ENCODE measurements around the gene TSPAN9.

TSPAN9 gene

GRCh38 chr12:3150308-3150670 is 73.1 kb downstream of the TSPAN9 start:
- DNase-seq = peak in 1 of 10 donors; percentile 5
- intact Hi-C loops (cut with DNase I) = no loop called here

GRCh38 chr12:3150931-3151835 is 74.0 kb downstream of the TSPAN9 start:
- intact Hi-C loops (cut with DNase I) = no loop called here
- DNase-seq = peak in 2 of 10 donors; percentile 54 to 70

- intact Hi-C loops (cut with DNase I) = no loop called here
These were observed 74.9 kb downstream of the TSPAN9 start for GRCh38 chr12:3152011-3152511.

GRCh38 chr12:3152892-3153291 is 75.7 kb downstream of the TSPAN9 start:
- intact Hi-C loops (cut with DNase I) = no loop called here
- DNase-seq = peak in 2 of 10 donors; percentile 43 to 52

More at GRCh38 chr12:3152011-3152511, 74.9 kb downstream of the TSPAN9 start:
- peak in 2 of 10 donors; percentile 66 to 81 for DNase-seq

GRCh38 chr12:3154006-3154405 is 76.8 kb downstream of the TSPAN9 start:
- no peak for DNase-seq

GRCh38 chr12:3155702-3156370 is 78.7 kb downstream of the TSPAN9 start:
- intact Hi-C loops (cut with DNase I) = no loop called here
- peak in 2 of 10 donors; percentile 41 to 56 for DNase-seq

More at GRCh38 chr12:3154006-3154405, 76.8 kb downstream of the TSPAN9 start:
- intact Hi-C loops (cut with DNase I) = no loop called here

GRCh38 chr12:3157581-3158323 is 80.6 kb downstream of the TSPAN9 start:
- DNase-seq = peak in 1 of 10 donors; percentile 57
- intact Hi-C loops (cut with DNase I) = no loop called here

- intact Hi-C loops (cut with DNase I) = no loop called here
- peak in 1 of 10 donors; percentile 44 for DNase-seq
These were observed 81.8 kb downstream of the TSPAN9 start for GRCh38 chr12:3158851-3159465.

- peak in 1 of 10 donors; percentile 11 for DNase-seq
- intact Hi-C loops (cut with DNase I) = no loop called here
These were observed 82.9 kb downstream of the TSPAN9 start for GRCh38 chr12:3160081-3160480.

- intact Hi-C loops (cut with DNase I) = no loop called here
These were observed 84.7 kb downstream of the TSPAN9 start for GRCh38 chr12:3161861-3162260.

GRCh38 chr12:3164454-3165077 is 87.4 kb downstream of the TSPAN9 start:
- peak in 1 of 10 donors; percentile 39 for DNase-seq
- intact Hi-C loops (cut with DNase I) = no loop called here

More at GRCh38 chr12:3161861-3162260, 84.7 kb downstream of the TSPAN9 start:
- DNase-seq = peak in 1 of 10 donors; percentile 16

- intact Hi-C loops (cut with DNase I) = no loop called here
- peak in 1 of 10 donors; percentile 55 for DNase-seq
These were observed 88.2 kb downstream of the TSPAN9 start for GRCh38 chr12:3165078-3165980.

- DNase-seq = peak in 2 of 10 donors; percentile 57 to 67
- intact Hi-C loops (cut with DNase I) = no loop called here
These were observed 90.5 kb downstream of the TSPAN9 start for GRCh38 chr12:3167636-3168035.

GRCh38 chr12:3168223-3169221 is 91.3 kb downstream of the TSPAN9 start:
- intact Hi-C loops (cut with DNase I) = no loop called here
- peak in 8 of 10 donors; percentile 47 to 96 (median 71) for DNase-seq

- intact Hi-C loops (cut with DNase I) = loop anchor here (10.0 kb wide), 1 partner anchor 1974 kb away; no protein-coding TSS in a partner anchor
- DNase-seq = peak in 2 of 10 donors; percentile 56 to 66
These were observed 93.4 kb downstream of the TSPAN9 start for GRCh38 chr12:3170423-3171194.

GRCh38 chr12:3171195-3171591 is 94.0 kb downstream of the TSPAN9 start:
- intact Hi-C loops (cut with DNase I) = loop anchor here (10.0 kb wide), 1 partner anchor 1974 kb away; no protein-coding TSS in a partner anchor
- DNase-seq = no peak
